ENCODE measurements around the gene LACTB. TPM values are rescaled to one million over a fixed set of nuclear protein-coding genes. Genes with fewer than 3 reads are reported as not detected.
"Not testable (repeated sequence)": the region's sequence is repeated elsewhere in the genome, so short reads cannot be mapped to it uniquely, and the experiment has no call there.

Gene LACTB
- total RNA-seq, 1 experiment from 2014 or later, result 5.3 TPM

DNA sequence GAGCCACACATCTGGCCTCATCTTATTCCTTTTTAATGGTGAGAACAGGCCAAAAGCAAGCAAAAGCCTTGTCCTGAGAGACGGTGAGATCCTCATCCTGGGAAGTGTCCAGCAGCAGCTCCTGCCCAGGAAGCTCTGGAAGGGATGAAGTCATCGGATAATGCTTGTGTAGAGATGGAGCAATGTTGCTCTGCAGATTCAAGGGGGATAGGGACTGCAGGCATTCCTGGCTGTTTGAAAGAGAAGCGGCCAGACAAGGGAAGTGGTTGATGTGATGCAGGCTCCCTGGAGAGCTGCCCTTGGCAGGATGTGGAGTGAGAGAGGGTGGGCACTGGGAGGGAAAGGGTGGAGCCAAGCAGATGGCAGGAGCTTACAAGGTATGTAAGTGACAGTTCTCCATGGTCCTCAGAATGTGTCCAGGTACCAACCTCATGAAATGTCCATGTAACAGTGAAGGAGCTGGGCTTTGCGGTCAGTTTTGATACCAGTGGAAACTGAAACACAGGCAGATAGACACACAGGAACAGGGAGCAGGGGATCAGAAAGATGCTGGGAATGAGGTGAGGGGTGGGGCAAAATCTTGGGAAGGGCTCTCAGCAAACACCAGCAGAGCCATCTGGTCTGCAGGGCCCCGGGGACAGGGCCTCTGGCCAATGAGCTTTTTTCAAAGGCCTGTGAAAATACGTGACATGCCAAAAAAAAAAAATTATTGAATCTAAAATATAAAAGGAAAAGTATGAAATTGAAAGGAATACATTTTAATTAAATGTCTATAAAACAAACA is 32.2 kb upstream of the LACTB start:
- peak; percentile 66 for DNase-seq (ENCODE audit: low spot score)

DNA sequence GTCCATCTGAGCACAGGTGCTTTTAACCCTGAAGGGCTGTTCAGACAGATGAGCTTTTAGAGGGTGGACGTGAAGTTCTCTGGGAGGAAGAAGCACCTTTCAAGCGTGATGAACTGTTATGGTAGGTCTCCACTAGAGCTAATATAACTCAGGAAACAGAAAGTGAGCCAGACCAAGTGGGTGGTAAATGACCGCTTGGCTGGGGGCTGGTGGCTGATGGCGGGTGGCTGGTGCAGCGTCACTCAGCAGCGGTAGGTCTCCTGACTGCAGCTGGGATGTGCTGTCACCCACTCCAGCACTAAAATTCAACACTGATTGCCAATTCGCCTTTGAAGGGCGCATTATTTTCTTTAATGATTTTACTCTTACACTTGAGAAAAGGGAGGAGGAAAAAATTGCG is 31.2 kb upstream of the LACTB start:
- DNase-seq (ENCODE audit: low spot score), result no peak

DNA sequence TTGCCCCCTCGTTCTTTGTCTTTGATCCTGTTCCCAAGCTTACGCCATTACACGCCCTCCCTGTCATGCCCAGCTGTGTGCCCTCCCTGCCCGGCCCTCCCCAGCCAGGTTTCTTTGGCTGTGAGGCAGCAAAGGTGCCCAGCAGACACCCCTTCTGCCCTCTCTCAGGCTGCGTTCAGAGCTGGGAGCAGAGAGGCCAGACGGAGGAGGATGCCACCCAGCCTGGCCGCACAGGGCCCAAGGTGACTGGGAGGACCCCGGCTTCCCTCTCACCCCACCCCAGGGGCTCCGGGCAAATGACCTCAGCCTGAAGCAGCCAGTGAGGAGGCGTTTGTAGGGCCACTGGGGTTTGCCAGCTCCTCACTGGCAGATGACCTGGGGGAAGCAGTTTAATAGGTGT is 30.8 kb upstream of the LACTB start:
- DNase-seq (ENCODE audit: low spot score), result no peak

DNA sequence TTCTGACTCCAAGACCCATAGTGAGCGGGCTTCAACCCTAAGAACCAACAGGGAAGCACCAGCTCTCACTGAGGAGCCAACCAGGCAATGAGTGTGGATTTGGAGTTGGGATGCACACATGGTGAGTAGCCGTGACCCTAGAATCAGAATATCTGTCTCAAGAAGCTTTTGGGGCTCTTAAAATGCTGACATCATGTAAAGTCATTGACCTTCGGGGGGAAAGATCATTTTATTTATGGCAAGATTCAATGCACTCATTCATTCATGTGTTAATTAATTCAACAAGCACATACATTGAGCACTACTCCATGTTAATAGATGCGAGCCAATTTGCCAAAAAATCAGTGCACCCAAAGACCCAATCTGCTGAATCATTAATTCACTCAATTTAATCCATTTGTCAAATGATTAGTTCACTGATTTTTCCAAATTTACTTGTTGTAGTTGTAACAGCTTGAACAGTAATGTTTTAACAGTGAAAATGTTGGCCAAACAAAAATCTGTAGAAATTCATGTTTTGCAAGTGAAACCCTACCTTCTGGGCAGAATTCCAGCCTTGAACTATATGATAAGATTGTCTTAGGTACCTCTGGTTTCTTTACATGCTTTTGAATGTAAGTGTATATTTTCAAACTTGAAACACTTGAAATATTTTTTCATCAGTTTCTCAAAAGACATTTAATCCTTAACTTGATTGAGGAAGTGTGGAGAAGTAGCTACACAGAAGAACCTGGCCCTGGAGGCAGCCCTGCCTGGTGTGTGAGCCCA is 29.8 kb upstream of the LACTB start:
- no peak for DNase-seq (ENCODE audit: low spot score)

DNA sequence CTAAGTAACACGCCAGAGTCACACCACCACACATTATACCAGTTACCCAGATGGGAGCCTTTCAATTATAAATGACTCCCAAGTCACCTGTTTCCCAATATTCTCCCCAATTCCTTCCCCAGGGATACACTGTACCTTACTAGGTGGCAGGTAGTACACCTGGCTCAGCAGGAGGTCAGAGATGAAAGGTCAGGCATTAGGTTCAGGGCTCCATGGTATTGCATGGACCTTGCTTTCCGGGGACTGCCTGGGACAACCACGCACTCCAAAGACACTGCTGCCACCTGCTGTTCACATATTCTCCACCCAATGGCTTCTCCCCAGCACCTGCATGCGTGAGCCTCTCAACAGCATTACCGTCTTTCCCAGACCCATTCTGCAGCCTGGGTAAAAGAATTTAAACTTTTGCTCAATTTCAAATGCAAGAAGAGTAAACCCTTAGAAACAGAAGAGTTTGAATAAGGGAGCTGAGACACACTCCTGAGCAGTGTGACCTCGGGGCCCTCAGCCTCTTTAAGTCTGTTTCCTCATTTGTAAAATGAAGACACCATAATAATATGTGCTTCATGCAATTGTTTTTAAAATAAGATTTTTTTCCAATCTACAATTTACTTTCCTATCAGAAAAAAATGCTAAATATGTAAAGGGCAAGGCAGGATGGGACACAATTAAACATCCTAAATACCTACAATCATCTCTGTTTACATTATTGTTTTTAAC is 28.0 kb upstream of the LACTB start:
- DNase-seq (ENCODE audit: low spot score), result peak; percentile 93

DNA sequence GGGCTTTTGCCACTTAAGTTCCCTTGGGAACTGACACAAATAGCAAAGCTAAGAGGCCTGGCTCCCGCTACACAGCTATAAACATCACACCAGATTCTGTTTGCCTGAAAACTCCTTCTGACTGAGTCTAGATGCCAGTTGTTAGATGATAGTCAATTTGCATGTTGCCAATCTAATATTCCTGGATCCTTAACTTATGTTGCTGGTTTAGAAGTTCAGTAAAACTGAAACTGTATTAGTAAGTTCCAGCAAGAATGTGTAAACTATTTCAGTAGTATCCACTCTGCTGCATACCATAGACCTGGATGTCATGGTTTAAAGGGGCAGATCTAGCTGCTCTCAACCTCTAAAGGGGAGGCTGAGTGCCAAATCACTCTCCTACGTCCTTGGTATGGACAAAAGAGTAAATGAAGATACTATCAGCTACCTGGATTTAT is 27.1 kb upstream of the LACTB start:
- DNase-seq (ENCODE audit: low spot score), result no peak

DNA sequence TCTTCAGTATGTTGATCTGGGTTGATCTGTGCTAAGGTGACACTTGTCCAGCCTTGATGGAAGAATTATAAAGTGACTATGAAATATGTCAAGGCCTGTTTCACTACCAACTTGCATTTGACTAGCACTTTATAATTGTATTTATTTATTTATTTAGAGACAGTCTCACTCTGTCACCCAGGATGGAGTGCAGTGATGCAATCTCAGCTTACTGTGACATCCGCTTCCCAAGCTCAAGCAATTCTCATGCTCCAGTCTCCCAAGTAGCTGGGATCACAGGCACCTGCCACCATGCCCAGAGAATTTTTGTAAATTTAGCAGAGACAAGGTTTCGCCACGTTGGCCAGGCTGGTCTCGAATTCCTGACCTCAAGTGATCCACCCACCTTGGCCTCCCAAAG is 25.5 kb upstream of the LACTB start:
- DNase-seq (ENCODE audit: low spot score), result no peak

DNA sequence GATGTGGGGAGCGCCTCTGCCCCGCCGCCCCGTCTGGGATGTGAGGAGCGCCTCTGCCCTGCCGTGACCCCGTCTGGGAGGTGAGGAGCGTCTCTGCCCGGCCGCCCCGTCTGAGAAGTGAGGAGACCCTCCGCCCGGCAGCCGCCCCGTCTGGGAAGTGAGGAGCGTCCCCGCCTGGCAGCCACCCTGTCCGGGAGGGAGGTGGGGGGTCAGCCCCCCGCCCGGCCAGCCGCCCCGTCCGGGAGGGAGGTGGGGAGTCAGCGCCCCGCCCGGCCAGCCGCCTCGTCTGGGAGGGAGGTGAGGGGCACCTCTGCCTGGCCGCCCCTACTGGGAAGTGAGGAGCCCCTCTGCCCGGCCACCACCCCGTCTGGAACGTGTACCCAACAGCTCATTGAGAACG is 22.8 kb upstream of the LACTB start:
- DNase-seq (ENCODE audit: low spot score), result not testable (repeated sequence)

DNA sequence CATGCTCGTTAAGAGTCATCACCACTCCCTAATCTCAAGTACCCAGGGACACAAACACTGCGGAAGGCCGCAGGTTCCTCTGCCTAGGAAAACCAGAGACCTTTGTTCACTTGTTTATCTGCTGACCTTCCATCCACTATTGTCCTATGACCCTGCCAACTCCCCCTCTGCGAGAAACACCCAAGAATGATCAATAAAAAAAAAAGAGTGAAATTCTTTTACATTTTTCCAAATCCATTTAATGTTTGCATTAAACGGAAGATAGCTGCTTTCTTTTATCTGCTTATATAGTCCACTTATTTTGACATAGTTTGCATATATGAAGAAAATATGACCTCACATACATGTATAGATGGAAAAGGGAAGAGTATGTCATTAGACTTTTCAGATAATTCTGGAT is 22.1 kb upstream of the LACTB start:
- DNase-seq (ENCODE audit: low spot score), result not testable (repeated sequence)

DNA sequence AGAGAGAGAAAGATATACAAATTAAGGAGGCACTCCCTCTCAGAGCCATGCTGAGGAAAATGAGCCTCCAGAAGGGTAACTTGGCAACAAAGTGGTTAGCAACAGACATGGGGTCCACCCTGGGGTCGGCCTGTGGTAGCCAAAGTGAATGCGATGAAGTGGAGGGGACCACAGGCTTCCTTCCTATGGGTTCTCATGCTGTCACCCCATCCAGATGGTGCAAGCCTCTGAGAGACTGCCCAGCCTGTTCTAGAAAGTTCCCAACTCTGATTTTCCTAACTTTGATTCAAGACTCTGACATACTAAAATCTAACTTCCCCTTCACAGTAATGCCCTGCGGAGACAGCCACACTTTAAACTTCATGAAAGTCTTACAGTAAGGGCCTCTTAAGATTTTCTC is 18.2 kb upstream of the LACTB start:
- DNase-seq (ENCODE audit: low spot score), result no peak

DNA sequence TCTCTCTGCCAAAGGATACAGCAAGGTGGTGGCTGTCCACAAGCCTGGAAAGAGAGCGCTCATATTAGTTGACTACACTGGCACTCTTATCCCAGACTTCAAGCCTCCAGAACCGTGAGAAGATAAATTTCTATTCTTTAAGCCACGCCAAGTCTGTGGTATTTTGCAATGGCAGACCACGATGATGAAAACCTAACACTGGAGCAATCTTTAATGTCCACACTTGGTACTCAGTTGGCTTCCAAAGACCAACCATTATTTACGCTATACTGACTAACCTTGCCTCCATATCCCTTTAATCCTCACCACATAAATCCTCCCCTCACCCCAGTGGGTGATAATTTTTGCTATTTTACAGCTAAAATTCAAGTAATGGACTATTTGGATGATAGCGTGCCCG is 16.9 kb upstream of the LACTB start:
- no peak for DNase-seq (ENCODE audit: low spot score)

DNA sequence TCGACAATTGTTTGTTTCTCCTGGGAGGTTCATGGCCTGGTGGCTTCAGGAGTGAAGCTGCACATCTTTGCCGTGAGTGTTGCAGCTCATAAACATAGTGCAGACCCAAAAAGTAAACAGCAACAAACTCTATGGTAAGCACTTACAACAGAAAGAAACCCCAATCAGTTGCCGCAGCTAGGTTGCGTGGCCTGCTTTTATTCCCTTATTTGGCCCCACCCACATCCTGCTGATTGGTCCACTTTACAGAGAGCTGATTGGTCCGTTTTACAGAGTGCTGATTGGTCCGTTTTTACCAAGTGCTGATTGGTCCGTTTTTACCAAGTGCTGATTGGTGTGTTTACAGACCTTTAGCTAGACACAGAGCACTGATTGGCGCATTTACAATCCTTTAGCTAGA is 16.3 kb upstream of the LACTB start:
- DNase-seq (ENCODE audit: low spot score), result not testable (repeated sequence)

DNA sequence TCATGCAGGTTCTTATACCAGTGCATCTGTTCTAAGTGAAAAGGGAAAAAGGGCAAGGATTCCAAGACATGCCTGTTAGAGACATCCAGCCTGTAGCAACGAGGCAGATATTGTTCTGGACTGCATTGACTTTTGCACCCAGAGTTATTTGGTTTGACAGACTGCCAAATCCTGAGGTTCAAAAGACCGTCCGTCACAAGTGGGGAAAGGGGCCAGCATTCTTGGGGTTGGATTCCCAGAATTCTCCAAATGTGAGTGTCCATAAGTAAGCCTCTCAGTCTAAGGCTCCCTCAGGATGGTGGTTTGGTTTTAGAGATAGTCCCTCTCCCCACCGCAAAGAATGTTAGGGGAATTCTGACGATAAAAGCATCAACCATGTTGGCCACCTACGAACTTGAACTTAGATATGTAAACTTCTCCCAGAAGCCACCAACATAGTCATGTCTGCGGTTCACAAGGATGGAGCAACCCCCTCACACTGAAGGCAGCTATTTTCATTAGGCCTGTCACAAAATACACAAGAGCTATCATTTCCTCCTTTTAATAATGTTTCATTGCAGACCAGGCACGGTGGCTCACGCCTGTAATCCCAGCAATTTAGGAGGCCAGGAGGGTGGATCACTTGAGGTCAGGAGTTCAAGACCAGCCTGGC is 13.6 kb upstream of the LACTB start:
- DNase-seq (ENCODE audit: low spot score), result peak; percentile 70

DNA sequence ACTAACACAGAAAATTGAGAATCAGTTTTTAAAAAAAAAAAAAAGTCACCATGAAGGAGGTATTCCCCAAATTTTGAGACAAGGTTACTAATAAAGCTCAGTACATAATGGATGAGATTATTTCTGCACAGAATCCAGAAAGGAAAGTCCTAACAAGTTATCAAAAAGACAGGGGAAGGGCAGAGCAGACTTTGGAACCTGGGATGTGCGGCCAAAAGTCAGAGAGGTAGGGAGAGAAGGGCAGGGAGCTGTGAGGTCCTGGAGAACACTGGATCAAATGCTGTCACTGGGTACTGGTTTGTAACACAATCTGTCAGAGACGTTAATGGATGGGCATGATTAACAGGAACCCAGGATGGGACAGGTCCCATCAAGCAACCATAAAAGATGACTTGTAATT is 12.2 kb upstream of the LACTB start:
- DNase-seq (ENCODE audit: low spot score), result no peak

DNA sequence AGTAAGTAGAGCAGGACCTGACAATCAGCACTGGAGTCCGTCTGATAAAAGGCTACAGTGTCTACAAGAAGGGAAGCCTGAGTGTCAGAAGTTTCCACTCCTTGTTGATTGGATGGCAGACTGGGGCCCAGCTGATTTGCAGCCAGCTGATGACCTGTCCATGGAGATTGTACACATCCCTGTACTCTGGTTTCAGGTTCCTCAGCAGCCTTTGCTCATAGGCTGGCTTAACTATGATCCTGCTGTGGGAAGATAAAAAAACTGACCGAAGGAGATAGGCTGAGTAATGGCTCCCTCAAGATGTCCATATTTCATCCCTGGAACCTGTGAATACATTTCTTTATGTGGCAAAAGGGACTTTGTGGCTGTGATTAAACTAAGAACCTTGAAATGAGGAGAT is 11.7 kb upstream of the LACTB start:
- no peak for DNase-seq (ENCODE audit: low spot score)

DNA sequence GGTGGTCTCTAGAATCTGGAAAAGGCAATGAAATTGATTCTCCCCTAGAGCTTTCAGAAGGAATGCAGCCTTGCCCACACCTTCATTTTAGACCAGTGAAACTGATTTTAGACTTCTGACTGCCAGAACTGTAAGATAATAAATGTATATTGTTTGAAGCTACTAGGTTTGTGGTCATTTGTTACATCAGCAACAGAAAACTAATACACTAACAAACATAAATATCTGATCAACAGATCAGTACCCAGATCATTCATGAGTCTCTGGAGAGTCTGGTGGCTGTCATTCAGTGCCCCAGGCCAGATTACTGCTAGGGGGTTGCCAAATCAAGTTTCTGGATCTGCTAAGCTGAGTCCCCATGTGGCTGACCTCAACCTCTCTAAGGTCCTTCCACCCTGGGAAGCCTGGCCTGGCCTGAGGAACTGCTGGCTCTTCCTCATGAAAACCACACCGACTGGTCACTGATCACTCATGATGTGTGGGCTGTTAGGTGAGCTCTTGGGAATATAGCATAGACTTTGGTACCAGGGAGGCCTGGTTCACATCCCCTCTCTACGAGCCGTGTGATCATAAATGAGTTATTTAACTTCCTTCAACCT is 11.1 kb upstream of the LACTB start:
- DNase-seq (ENCODE audit: low spot score), result no peak

DNA sequence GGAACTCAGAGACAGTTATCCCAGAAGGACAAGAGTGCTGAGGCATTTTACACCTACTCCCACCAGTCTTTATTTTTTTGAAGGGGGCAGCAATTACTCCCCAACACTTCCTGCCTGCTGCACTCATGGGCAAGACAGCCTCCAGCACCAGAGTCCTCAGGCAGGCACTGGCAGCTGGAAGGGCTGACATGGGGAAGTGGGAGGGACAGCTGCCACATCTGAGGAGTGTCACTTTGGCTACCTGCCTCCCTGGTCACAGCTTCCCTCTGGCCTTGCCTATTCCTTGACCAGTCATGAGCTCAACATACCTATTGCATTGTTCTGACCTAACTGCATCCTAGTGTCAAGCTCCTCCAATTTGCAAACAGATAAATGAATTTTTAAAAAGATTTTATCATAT is 10.2 kb upstream of the LACTB start:
- DNase-seq (ENCODE audit: low spot score), result no peak

DNA sequence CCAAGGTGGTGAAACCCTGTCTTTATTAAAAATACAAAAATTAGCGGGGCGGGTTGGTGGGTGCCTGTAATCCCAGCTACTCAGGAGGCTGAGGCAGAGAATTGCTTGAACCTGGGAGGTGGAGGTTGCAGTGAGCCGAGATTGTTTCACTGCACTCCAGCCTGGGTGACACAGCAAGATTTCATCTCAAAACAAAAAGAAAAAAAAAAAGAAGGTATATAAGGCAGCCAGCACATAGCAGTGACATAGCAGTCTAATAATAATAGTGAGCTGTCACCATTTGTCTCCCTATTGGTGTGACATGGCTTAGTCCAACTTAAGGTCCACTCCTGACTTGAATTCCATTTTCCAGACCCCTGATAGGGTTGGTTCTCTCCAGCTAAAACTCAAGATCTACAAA is 8.8 kb upstream of the LACTB start:
- DNase-seq (ENCODE audit: low spot score), result no peak

DNA sequence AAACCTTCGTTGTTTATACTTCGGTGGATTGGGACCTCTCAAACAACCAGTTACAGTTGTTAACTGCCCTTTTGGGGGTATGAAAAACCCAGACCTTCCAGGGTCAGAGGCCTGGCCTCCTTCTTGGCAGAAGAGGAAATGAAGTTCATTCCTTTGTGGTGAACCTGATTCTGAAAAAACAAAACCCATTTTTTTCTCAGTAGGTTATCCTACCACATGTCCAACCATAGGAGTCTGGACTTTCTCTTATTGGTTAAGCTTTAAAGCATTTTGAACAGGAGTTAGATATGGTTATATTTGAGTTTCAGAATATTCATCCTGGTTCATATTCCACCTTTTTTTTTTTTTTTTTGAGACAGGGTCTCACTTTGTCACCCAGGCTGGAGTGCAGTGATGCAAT is 7.2 kb upstream of the LACTB start:
- DNase-seq (ENCODE audit: low spot score), result no peak

DNA sequence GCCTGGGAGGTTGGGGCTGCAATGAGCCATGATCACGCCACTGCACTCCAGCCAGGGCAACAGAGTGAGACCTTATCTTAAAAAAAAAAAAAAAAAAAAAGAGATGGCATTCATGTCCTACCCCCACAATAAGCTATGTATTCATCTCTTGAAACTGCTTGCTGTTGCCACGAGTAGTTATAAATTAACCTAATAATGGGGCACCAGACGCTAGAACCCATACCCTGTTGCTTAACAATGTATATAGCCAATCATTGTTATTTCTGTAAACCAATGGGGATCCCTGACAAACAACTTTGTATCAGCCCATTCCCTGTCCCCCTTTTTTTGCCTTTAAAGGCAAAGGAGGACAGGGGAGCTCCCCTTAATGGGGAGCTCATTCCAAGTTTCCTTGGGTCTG is 2.8 kb upstream of the LACTB start:
- DNase-seq (ENCODE audit: low spot score), result no peak
